GM12875 (cell line): ENCODE measurements around the gene C4orf54.

ENCODE experiments used
- H3K4me3 ChIP-seq: one replicate; pipeline ENCODE4 v1.5.1; 2011; ENCODE audit warnings: low read depth, low read length, control low read depth
- TF ChIP-seq, protein P1 (sequence below): IDR thresholded peaks from 2 replicates; pipeline ENCODE4 v1.5.1; 2011; ENCODE audit warnings: low read depth, mild to moderate bottlenecking, control low read depth, inconsistent platforms, low read length, moderate library complexity, borderline replicate concordance; ENCODE audit not compliant: insufficient read depth

C4orf54 gene

DNA sequence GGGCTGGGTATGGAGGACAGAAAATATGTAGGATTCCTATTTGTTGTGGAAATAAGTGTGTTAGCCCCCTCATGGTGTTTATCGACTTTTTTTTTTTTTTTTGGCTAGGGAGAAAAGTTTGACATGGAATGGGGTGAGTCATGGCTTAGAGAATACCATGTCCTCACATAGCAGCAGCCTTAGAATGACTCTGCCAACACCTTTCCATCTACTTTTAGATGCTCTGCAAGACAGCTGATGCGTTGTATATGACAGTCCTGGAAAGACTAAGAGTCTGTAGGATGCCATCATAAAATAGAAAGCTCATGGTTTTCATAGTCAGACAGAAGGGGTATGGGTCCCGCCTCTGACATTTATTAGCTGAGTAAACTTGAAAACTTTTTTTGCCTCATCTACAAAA is 45.3 kb downstream of the C4orf54 start:
- H3K4me3 ChIP-seq = no peak overlapping the region
- TF ChIP-seq, protein P1, sequence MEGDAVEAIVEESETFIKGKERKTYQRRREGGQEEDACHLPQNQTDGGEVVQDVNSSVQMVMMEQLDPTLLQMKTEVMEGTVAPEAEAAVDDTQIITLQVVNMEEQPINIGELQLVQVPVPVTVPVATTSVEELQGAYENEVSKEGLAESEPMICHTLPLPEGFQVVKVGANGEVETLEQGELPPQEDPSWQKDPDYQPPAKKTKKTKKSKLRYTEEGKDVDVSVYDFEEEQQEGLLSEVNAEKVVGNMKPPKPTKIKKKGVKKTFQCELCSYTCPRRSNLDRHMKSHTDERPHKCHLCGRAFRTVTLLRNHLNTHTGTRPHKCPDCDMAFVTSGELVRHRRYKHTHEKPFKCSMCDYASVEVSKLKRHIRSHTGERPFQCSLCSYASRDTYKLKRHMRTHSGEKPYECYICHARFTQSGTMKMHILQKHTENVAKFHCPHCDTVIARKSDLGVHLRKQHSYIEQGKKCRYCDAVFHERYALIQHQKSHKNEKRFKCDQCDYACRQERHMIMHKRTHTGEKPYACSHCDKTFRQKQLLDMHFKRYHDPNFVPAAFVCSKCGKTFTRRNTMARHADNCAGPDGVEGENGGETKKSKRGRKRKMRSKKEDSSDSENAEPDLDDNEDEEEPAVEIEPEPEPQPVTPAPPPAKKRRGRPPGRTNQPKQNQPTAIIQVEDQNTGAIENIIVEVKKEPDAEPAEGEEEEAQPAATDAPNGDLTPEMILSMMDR = no peak

DNA sequence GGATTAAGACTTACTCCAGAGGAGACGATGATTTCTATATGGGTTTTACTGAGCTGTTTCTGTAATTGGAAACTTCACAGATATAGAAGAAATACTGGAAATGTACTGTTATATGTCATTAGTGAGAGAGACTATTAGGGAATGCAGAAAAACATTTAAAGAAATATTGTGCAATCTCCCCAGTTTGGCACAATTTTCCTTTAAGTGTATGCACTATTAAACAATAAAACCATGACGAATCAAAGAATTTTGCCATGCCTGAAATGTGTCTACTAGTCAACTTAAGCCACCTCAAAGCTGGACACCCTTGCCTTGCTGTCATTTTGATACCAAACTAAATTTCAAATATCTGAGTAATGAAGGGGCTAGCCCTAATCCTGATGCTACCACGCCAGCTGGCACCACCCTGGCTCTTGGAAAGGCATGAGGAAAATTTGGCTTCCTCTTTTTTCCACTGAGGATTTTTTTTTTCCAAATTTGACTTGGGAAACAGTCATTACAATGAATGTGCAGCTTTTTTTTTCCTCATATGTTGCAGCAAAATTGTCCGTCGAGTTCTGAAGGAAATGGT is 46.9 kb downstream of the C4orf54 start:
- no peak overlapping the region for H3K4me3 ChIP-seq
- TF ChIP-seq, protein P1 = no peak

DNA sequence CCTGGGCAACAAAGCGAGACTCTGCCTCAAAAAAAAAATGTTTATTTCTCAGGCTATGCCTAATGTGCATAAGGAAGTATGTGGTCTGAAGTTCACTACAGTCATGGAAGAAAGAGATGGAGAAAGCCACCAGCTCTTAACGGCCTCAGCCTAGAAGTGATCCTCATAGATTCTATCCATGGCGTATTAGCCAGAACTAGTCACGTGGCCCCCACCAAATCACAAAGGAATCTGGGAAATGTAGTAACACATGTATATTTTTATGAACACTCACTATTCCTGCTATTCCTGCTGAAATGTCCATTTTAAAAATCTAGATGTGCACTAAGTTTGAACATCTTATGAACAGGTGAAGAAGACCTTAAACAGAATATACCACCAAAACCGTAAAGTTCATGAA is 49.2 kb downstream of the C4orf54 start:
- H3K4me3 ChIP-seq = no peak overlapping the region
- TF ChIP-seq, protein P1 = no peak
